HFFc6 (cell line): Measurements from ENCODE around the gene CCNL1. TPM values are rescaled to one million over a fixed set of nuclear protein-coding genes. Genes with fewer than 3 reads are reported as not detected.

Experiments used
- DNase-seq: peaks from one replicate; pipeline ENCODE4 v3.0.0-alpha.2; 2018
- H3K27ac Mint-ChIP-seq: 2 replicates; pipeline ENCODE4 v1.8.0; 2020; ENCODE audit warnings: mild to moderate bottlenecking, mixed read lengths
- H3K27me3 Mint-ChIP-seq: 2 replicates; pipeline ENCODE4 v1.8.0; 2021; ENCODE audit warnings: mild to moderate bottlenecking, moderate library complexity, mixed read lengths; ENCODE audit not compliant: insufficient read depth
- H3K36me3 Mint-ChIP-seq: 2 replicates; pipeline ENCODE4 v1.8.0; 2021; ENCODE audit warnings: low read depth, mixed read lengths
- H3K4me1 Mint-ChIP-seq: 2 replicates; pipeline ENCODE4 v1.8.0; 2020; ENCODE audit warnings: low read depth, mixed read lengths
- H3K4me3 Mint-ChIP-seq: 2 replicates; pipeline ENCODE4 v1.8.0; 2020; ENCODE audit warnings: mild to moderate bottlenecking, moderate library complexity, mixed read lengths
- H3K9me3 Mint-ChIP-seq: 2 replicates; pipeline ENCODE4 v1.8.0; 2020; ENCODE audit warnings: mild to moderate bottlenecking, mixed read lengths
- long read RNA-seq: library from polyadenylated mRNA; unstranded; transcript quantifications from one replicate; pipeline ENCODE4 v2.0.0, GENCODE V29; 2019
- total RNA-seq, 6 experiments: library from RNA; stranded (reverse); fragmentation: NEBNext Ultra II Directional; extraction: Animal tissue kit (Norgen Biotek cat#: 25700); gene quantifications; 2 replicates in 1 of 6; 3 replicates in 5 of 6; pipeline ENCODE4 v1.2.3, GENCODE V29; 2021
- TF ChIP-seq, protein P1 (sequence below): fragments of 200-600 bp; sonication (generic); IDR thresholded peaks from 2 replicates; pipeline ENCODE4 v1.5.0; 2021; ENCODE audit warnings: antibody characterized with exemption, mild to moderate bottlenecking

The CCNL1 gene
- 10 to 100 TPM; 47.4 to 74.3 (median 65.1) TPM for total RNA-seq
- long read RNA-seq, full-length matches to known transcripts: 10 of 27 reads
- long read RNA-seq, partial matches to known transcripts: 11 of 27 reads
- long read RNA-seq, other reads (novel, unspliced or antisense): 6 of 27 reads

DNA sequence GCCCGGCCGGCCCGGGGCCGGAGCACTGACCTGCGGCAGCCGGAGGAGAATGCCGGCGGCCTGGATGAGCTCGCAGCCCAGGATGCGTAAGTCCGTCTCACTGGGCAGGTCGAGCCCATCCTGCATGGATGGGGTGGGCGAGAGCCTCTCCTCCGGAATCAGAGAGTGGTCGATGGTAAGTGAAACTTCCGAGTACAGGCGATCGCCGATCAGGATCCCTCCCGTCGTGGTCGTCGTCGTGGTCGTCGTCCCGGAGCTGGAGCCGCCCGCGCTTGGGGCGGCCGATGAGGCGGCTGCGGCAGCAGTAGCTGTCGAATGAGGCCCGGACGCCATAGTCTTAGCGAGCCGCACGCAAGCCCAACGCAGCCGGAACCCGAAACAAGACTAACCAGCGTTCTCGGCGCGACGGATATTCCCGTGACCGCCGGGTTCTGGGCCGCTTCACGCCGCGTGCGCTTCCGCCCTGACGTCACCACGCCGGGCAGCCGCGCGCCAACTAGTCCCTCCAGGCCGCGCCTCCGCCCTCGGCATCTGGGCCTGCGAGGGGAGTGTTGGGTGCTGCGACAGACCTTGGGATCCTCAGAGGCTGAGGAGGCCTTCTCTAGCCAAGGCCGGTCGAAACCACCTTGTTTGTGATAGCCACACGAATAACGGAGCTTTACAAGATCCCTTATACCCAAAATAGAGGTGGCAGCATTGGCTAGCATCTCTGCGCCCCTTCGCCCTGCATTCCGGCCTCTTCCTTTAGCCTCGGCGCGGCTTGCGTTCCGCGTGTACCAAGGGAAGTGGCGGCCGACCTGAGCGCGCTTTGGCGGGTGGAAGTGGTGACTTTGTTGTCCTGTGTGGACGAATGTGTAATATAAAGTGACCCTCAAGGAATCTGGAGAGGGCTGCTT lies at the start of gene CCNL1:
Gene CCNL1 (minus strand): TSS at position 386 of the 896 bp plus-strand sequence. CDS start 53 bp downstream, at position 333.
- DNase-seq: peak; percentile 97
- Mint-ChIP-seq H3K36me3 (peaks cover 42% of the 10 kb centered on the region), H3K4me1 (peaks cover 56% of the 10 kb centered on the region), H3K27ac (peak within 1 kb of the TSS; percentile 99), H3K9me3 (no peaks in the 10 kb centered on the region; the same call in 1 of the 2 replicates), H3K4me3 (peak within 1 kb of the TSS; percentile 97), H3K27me3 (peaks cover 11% of the 10 kb centered on the region)
- TF ChIP-seq, protein P1, sequence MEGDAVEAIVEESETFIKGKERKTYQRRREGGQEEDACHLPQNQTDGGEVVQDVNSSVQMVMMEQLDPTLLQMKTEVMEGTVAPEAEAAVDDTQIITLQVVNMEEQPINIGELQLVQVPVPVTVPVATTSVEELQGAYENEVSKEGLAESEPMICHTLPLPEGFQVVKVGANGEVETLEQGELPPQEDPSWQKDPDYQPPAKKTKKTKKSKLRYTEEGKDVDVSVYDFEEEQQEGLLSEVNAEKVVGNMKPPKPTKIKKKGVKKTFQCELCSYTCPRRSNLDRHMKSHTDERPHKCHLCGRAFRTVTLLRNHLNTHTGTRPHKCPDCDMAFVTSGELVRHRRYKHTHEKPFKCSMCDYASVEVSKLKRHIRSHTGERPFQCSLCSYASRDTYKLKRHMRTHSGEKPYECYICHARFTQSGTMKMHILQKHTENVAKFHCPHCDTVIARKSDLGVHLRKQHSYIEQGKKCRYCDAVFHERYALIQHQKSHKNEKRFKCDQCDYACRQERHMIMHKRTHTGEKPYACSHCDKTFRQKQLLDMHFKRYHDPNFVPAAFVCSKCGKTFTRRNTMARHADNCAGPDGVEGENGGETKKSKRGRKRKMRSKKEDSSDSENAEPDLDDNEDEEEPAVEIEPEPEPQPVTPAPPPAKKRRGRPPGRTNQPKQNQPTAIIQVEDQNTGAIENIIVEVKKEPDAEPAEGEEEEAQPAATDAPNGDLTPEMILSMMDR: no peak; the same call in 1 of the 2 replicates

DNA sequence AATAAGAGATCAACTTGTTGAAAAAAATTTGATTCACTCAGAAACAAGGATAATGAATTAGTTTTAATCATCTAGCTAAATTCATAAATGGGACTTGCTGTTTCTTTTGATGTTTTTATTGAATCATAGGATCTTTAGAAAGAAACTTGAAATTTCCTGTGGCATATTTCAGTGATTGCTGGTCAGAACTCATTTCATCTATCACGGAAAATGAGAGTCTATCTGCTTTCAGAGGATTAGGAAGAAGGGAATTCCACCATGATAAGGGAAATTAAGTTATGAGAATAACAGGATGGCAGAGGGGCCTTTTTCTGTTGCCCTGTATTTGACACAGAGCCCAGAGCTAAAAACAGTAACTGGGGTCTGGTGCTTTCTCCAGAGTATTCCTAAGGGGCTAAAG lies 44.9 kb upstream of the CCNL1 start:
- Mint-ChIP-seq H3K4me1 (peaks cover 14% of the 10 kb centered on the region), H3K4me3 (no peak overlapping the region), H3K27ac (no peak overlapping the region), H3K9me3 (no peaks in the 10 kb centered on the region), H3K27me3 (no peaks in the 10 kb centered on the region), H3K36me3 (no peaks in the 10 kb centered on the region)
- DNase-seq: no peak
- TF ChIP-seq, protein P1: no peak

DNA sequence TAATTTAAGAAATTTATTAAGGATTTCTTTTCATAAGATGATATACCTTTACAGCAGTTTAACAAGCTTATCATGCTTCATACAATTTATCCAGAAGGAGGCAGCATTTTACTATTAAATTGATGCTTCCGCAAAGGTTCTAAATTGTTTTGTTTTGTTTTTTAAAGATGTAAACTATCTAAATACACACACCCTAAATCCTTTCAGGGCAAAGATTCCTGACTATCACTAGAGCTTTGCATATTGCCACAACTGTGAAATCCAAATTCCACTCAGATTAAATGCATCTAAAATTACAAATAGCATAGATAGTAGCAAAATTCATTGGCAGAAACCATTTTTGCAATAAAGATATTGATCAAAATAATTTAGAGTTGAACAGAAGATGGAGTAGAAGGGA lies 44.5 kb upstream of the CCNL1 start:
- Mint-ChIP-seq H3K9me3 (no peaks in the 10 kb centered on the region), H3K27me3 (no peaks in the 10 kb centered on the region), H3K27ac (no peak overlapping the region), H3K4me3 (no peak overlapping the region), H3K4me1 (peaks cover 14% of the 10 kb centered on the region), H3K36me3 (no peaks in the 10 kb centered on the region)
- peak; percentile 65 for DNase-seq
- TF ChIP-seq, protein P1: peak; percentile 86

DNA sequence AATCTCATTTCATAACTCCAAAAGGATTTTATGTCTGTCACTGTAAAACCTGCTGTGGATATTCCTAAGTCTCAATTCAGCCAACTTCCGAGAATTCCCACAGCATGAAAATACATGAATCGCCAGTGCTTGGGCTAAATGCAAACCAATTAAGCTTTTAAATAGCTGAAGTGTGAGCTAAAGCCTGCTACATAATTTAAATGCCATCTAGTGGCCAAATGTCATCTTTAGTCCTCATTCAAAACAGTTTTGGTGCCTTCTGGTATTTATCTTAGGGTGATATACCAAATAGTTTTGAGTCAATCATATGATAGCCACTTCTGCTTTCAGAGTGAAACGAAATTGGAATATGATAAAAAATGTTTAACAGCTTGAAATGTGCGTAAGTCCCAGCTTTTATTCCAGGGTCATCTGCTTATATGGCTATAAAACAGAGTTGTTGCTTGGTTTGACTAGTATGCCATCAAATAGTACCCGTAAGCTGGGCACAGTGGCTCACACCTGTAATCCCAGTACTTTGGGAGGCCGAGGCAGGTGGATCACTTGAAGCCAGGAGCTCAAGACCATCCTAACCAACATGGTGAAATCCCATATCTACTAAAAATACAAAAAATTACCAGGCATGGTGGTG lies 41.8 kb upstream of the CCNL1 start:
- H3K27ac Mint-ChIP-seq: no peak overlapping the region
- no peaks in the 10 kb centered on the region for H3K36me3 Mint-ChIP-seq
- peaks cover 10% of the 10 kb centered on the region for H3K4me1 Mint-ChIP-seq
- H3K9me3 Mint-ChIP-seq: no peaks in the 10 kb centered on the region
- no peaks in the 10 kb centered on the region for H3K27me3 Mint-ChIP-seq
- TF ChIP-seq, protein P1: peak; percentile 83
- H3K4me3 Mint-ChIP-seq: no peak overlapping the region
- DNase-seq: peak; percentile 44

DNA sequence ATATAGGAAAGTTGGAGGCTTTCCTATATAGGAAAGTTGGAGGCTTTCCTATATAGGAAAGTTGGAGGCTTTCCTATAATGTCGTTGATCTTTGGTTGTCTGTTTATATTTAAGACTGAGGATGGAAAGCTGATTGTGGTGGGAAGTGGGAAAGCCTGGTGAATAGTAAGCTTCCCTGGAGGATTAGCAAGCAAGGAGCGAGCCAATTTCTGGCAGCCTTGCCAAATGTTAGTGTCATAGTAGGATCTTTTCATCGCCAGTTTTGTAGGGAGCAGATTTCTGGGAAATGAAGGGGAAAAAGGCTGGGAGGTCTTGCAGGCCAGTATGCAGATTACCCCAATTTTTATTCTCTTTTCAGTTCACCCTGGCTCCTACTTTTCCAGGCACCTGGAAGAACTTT lies 39.9 kb upstream of the CCNL1 start:
- DNase-seq: no peak
- peaks cover 6% of the 10 kb centered on the region for H3K4me1 Mint-ChIP-seq
- H3K27ac Mint-ChIP-seq: no peak overlapping the region
- H3K4me3 Mint-ChIP-seq: no peak overlapping the region
- H3K36me3 Mint-ChIP-seq: no peaks in the 10 kb centered on the region
- TF ChIP-seq, protein P1: no peak
- H3K27me3 Mint-ChIP-seq: no peaks in the 10 kb centered on the region
- H3K9me3 Mint-ChIP-seq: no peaks in the 10 kb centered on the region
